ENCODE data around the gene TBC1D22A.

TBC1D22A gene

GRCh38 chr22:47127441-47127871 lies 365.0 kb downstream of the TBC1D22A start:
- no peak for TF ChIP-seq CTCF (IDR thresholded peaks at IDR 0.05; ENCODE audit: low read length, missing control alignments)
- no peak overlapping the region for H3K4me3 ChIP-seq (replicated peaks; ENCODE audit: low read depth, low read length)
- DNase-seq (ENCODE audit: low read depth) = no peak

- TF ChIP-seq CTCF (IDR thresholded peaks at IDR 0.05; ENCODE audit: low read length, missing control alignments) = no peak
- no peak for DNase-seq (ENCODE audit: low read depth)
- no peak overlapping the region for H3K4me3 ChIP-seq (replicated peaks; ENCODE audit: low read depth, low read length)
Observed at GRCh38 chr22:47128216-47128615, 365.8 kb downstream of the TBC1D22A start.

- DNase-seq (ENCODE audit: low read depth) = no peak
- no peak overlapping the region for H3K4me3 ChIP-seq (replicated peaks; ENCODE audit: low read depth, low read length)
- TF ChIP-seq CTCF (IDR thresholded peaks at IDR 0.05; ENCODE audit: low read length, missing control alignments) = no peak
Observed at GRCh38 chr22:47128622-47129215, 366.3 kb downstream of the TBC1D22A start.

GRCh38 chr22:47129902-47130635 lies 367.6 kb downstream of the TBC1D22A start:
- H3K4me3 ChIP-seq (replicated peaks; ENCODE audit: low read depth, low read length) = no peak overlapping the region
- no peak for DNase-seq (ENCODE audit: low read depth)
- no peak for TF ChIP-seq CTCF (IDR thresholded peaks at IDR 0.05; ENCODE audit: low read length, missing control alignments)

GRCh38 chr22:47130883-47131631 lies 368.6 kb downstream of the TBC1D22A start:
- no peak overlapping the region for H3K4me3 ChIP-seq (replicated peaks; ENCODE audit: low read depth, low read length)
- DNase-seq (ENCODE audit: low read depth) = no peak
- no peak for TF ChIP-seq CTCF (IDR thresholded peaks at IDR 0.05; ENCODE audit: low read length, missing control alignments)

- H3K4me3 ChIP-seq (replicated peaks; ENCODE audit: low read depth, low read length) = no peak overlapping the region
- TF ChIP-seq CTCF (IDR thresholded peaks at IDR 0.05; ENCODE audit: low read length, missing control alignments) = no peak
- DNase-seq (ENCODE audit: low read depth) = no peak
Observed at GRCh38 chr22:47131632-47132427, 369.4 kb downstream of the TBC1D22A start.
